Measurements from ENCODE around the gene IL22RA2.

GRCh38 chr6:137147195-137147594, 26.2 kb downstream of the IL22RA2 start:
- TF ChIP-seq CTCF (IDR thresholded peaks at IDR 0.05; ENCODE audit: borderline replicate concordance, extremely low read depth, low read length, poor library complexity, severe bottlenecking), result no peak
- no peak for TF ChIP-seq EZH2 (IDR thresholded peaks at IDR 0.05; ENCODE audit: borderline replicate concordance, low read depth, low read length, severe bottlenecking)
